ENCODE data around the gene GP1BB.

GRCh38 chr22:19743651-19744050 is 20.3 kb downstream of the GP1BB start:
- no peak for TF ChIP-seq MAX (IDR thresholded peaks at IDR 0.05; ENCODE audit: low read depth)
- no peak for TF ChIP-seq MXI1 (IDR thresholded peaks at IDR 0.05; ENCODE audit: low read depth, low read length)
- no peak for TF ChIP-seq POLR2AphosphoS5 (IDR thresholded peaks at IDR 0.05; ENCODE audit: low read depth, low read length)
- TF ChIP-seq CTCF (IDR thresholded peaks at IDR 0.05): no peak
- no peak for TF ChIP-seq RCOR1 (IDR thresholded peaks at IDR 0.05; ENCODE audit: low read length)
- no peak for TF ChIP-seq JUND (IDR thresholded peaks at IDR 0.05)
- no peak for TF ChIP-seq CHD2 (IDR thresholded peaks at IDR 0.05; ENCODE audit: low read length, partially characterized antibody)
- TF ChIP-seq USF2 (IDR thresholded peaks at IDR 0.05; ENCODE audit: borderline replicate concordance, low read depth, low read length): no peak
- no peak for TF ChIP-seq YY1 (IDR thresholded peaks at IDR 0.05; ENCODE audit: low read depth)
- TF ChIP-seq USF1 (IDR thresholded peaks at IDR 0.05; ENCODE audit: borderline replicate concordance, low read depth): no peak
- TF ChIP-seq RXRA (IDR thresholded peaks at IDR 0.05; ENCODE audit: borderline replicate concordance, low read depth): no peak
- TF ChIP-seq SIN3A (IDR thresholded peaks at IDR 0.05; ENCODE audit: borderline replicate concordance, low read depth, low read length): no peak

Data from SK-N-SH (cell line).